ENCODE results near the gene PGRMC2.

Gene PGRMC2

GRCh38 chr4:128291096-128291495, 3.5 kb upstream of the PGRMC2 start:
- Histone ChIP-seq H3K36me3 (ENCODE audit: control insufficient read depth in 2 of 2, insufficient read depth in 1 of 2, low read length in 2 of 2) (no peaks in the 10 kb centered on the region), H3K9me3 (ENCODE audit: control insufficient read depth, insufficient read depth, low read depth, low read length) (no peaks in the 10 kb centered on the region), H3K27ac (ENCODE audit: extremely low read depth, low read depth, low read length) (no peak overlapping the region), H3K4me3 (ENCODE audit: low read depth, low read length) (no peak overlapping the region), H3K4me1 (ENCODE audit: control insufficient read depth, insufficient read depth, low read length) (no peaks in the 10 kb centered on the region)
- ChIA-PET CTCF (interaction anchor here (0.5 to 0.7 kb wide), 3 partner anchors 49 to 120 kb away, joined by 3 to 4 read pairs (median 3); no protein-coding TSS in a partner anchor), POLR2A (no interaction called here)
- no peak for TF ChIP-seq ZNF530 (tag by site-specific recombination; IDR thresholded peaks at IDR 0.05; ENCODE audit: low read depth)

- ChIA-PET CTCF (no interaction called here), POLR2A (no interaction called here)
- Histone ChIP-seq H3K27ac (ENCODE audit: extremely low read depth, low read depth, low read length) (no peak overlapping the region), H3K36me3 (ENCODE audit: control insufficient read depth in 2 of 2, insufficient read depth in 1 of 2, low read length in 2 of 2) (no peaks in the 10 kb centered on the region), H3K4me1 (ENCODE audit: control insufficient read depth, insufficient read depth, low read length) (no peaks in the 10 kb centered on the region; the same call in 1 of the 2 replicates), H3K4me3 (ENCODE audit: low read depth, low read length) (no peak overlapping the region), H3K9me3 (ENCODE audit: control insufficient read depth, insufficient read depth, low read depth, low read length) (no peaks in the 10 kb centered on the region)
- no peak for TF ChIP-seq ZNF792 (tag by site-specific recombination; IDR thresholded peaks at IDR 0.05)
- TF ChIP-seq ZNF433 (tag by site-specific recombination; IDR thresholded peaks at IDR 0.05; ENCODE audit: low read depth), result no peak
- no peak for TF ChIP-seq ZSCAN4 (tag by site-specific recombination; IDR thresholded peaks at IDR 0.05)
- no peak for TF ChIP-seq ZIC2 (tag by site-specific recombination; IDR thresholded peaks at IDR 0.05)
- TF ChIP-seq ZEB2 (tag by site-specific recombination; IDR thresholded peaks at IDR 0.05), result no peak
Observed at GRCh38 chr4:128290526-128290925, 2.9 kb upstream of the PGRMC2 start.

GRCh38 chr4:128289523-128290158, 2.0 kb upstream of the PGRMC2 start:
- CTCF ChIA-PET, result no interaction called here
- POLR2A ChIA-PET, result no interaction called here
- Histone ChIP-seq H3K4me3 (ENCODE audit: low read depth, low read length) (no peak overlapping the region), H3K9me3 (ENCODE audit: control insufficient read depth, insufficient read depth, low read depth, low read length) (no peaks in the 10 kb centered on the region), H3K4me1 (ENCODE audit: control insufficient read depth, insufficient read depth, low read length) (no peaks in the 10 kb centered on the region; the same call in 1 of the 2 replicates), H3K36me3 (ENCODE audit: control insufficient read depth in 2 of 2, insufficient read depth in 1 of 2, low read length in 2 of 2) (no peaks in the 10 kb centered on the region), H3K27ac (ENCODE audit: extremely low read depth, low read depth, low read length) (no peak overlapping the region)
- TF ChIP-seq GLIS1 (tag by site-specific recombination; IDR thresholded peaks at IDR 0.05) (no peak), ZNF211 (tag by site-specific recombination; IDR thresholded peaks at IDR 0.05; ENCODE audit: low read depth) (no peak), ZNF280D (tag by site-specific recombination; IDR thresholded peaks at IDR 0.05) (no peak), ZNF433 (tag by site-specific recombination; IDR thresholded peaks at IDR 0.05; ENCODE audit: low read depth) (no peak), FEZF1 (tag by site-specific recombination; IDR thresholded peaks at IDR 0.05) (no peak), ZBTB49 (tag by site-specific recombination; IDR thresholded peaks at IDR 0.05; ENCODE audit: low read depth) (no peak)
